NCI-H146 treated with DMSO at 0.1 percent for 48 hours (cell line): ENCODE measurements around the gene SLIT2.
A peak's percentile ranks its signal among the peaks of the same experiment; 100 is the strongest.

ENCODE experiments used
- DNase-seq: peaks from one replicate; lab custom pipeline; 2025; ENCODE audit not compliant: unreplicated experiment; lab: John Stamatoyannopoulos, UW

SLIT2 gene, protein sequence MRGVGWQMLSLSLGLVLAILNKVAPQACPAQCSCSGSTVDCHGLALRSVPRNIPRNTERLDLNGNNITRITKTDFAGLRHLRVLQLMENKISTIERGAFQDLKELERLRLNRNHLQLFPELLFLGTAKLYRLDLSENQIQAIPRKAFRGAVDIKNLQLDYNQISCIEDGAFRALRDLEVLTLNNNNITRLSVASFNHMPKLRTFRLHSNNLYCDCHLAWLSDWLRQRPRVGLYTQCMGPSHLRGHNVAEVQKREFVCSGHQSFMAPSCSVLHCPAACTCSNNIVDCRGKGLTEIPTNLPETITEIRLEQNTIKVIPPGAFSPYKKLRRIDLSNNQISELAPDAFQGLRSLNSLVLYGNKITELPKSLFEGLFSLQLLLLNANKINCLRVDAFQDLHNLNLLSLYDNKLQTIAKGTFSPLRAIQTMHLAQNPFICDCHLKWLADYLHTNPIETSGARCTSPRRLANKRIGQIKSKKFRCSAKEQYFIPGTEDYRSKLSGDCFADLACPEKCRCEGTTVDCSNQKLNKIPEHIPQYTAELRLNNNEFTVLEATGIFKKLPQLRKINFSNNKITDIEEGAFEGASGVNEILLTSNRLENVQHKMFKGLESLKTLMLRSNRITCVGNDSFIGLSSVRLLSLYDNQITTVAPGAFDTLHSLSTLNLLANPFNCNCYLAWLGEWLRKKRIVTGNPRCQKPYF (N-terminal part only)

DNA sequence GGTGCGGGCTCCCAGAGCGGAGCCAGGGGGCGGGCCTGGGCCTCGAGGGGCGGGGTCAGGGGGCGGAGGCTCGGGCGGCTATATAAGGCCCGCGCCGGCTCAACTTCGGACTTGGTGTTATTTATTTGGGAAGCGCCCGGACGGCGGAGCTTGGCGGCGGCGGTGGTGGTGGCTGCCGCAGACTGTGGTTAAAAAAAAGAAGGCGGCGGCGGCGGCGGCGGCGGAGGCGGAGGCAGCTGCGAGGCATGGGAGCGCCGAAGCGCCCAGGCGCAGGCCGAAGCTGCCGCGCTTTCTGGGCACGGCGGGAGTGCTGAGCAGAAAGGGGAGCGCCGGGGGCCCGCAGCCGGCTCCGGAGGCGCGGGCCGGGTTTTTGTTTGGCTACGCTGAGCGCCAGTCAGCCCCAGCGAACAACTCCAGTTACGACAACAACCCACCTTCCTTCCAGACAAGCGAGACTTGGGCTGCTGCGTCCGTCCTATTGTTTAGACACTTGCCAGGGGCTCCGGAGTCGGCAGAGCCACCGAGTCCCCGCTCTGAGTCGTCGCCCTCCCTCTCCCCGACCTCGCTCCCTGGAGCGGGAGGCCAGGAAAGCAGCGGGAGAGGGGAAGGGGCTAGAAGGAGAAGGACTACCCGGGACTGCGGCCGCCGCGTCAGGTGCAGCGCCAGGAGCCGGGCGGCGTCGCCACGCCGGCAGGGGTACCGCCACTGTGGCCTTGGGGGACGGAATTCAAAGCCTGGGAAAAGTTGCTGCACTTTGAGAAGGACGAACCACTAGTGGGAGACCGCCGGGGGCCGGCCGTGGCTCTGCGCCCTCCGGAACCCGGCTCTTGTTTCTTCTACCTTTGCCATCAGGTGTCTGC is at the start of gene SLIT2:
Gene SLIT2 (plus strand): TSS at position 110 of the 860 bp plus-strand sequence. CDS start 1,911 bp downstream, outside the sequence.
- DNase-seq, result peak; percentile 43

DNA sequence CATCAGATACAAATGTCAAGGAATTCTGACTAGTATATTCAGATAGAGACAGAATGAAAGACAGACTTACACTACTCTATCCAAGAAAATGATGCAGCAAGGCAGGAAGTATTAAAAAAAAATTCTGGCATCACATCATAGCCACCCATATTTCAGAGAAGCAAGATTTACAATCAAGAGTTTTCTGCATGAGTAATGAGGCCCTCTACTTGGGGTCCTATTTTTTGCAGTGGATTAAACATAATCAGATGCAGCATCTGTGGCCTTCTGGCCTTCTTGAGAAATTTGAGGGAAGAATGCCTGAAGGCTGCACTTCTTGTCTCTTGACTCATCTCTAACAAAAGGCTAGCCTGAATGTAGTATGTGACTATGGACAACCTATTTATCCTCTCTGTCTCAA is 48.2 kb upstream of the SLIT2 start:
- DNase-seq, result no peak

DNA sequence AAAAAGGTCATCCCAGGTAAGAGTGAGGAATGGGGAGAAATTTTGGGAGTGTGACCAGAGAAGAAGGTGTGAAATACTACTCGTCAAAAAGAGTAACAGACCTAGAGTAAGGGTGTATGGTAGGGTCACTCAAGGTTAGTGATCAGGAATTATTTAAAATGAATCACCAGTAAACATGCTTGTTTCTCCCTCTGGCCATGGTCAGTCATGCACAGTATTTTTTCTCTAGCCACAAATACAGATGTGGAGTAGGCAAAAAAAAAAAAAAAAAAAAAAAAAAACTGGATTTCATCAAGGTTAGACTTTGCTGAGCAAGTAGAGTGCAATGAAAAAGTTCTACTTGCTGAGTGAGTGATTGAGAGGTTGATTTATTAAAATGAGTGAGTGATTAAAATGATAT is 34.2 kb upstream of the SLIT2 start:
- no peak for DNase-seq

DNA sequence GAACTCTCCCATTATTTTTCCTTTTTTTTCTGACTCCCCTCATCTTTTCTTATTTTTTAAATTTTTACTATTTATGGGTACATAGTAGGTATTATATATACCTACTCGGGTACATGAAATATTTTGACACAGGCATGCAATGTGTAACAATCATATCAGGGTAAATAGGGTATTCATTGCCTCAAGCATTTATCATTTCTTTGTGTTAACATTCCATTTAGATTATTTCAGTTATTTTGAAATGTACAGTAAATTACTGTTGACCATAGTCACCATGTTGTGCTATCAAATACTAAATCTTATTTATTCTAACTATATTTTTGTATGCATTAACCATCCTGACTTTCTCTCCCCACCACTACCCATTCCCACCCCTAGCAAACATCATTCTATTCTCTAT is 33.8 kb upstream of the SLIT2 start:
- no peak for DNase-seq

DNA sequence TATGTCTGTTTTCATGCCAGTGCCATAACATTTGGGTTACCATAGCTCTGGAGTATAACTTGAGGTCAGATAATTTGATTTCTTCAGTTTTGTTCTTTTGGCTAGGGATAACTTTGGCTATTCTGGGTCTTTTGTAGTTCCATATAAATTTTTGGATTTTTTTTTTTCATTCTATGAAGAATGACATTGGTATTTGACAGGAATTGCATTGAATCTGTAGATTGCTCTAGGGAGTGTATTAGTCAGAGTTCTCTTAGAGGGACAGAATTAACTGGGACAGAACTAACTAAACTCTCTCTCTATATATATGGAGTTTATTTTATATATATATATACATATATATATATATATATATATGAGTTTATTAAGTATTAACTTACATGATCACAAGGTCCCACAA is 32.2 kb upstream of the SLIT2 start:
- DNase-seq, result no peak

DNA sequence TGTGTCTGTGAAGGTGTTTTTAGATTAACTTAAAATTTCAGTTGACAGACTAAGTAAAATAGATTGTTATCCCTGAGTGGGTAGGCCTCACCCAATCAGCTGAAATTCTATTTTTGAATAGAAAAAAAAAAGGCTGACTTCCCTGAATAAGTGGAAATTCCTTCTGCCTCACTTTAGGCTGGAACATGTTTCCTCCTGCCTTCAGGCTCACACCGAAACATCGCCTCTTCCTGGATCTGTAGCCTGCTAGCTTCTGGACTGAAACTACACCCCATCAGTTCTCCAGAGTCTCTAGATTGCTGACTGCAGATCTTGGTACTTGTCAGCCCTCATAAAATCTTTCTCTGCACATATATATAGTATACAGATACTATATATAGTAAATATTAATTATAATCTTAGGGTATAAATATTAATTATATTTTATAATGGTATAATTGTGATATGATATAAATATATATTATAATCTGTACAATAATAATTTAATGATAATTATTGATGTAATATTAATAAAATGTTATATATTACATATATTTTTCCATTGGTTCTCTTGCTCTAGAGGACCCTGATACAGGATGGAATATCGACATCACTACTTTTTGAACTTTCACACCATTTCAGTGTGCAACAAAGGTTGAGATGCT is 13.7 kb upstream of the SLIT2 start:
- no peak for DNase-seq

DNA sequence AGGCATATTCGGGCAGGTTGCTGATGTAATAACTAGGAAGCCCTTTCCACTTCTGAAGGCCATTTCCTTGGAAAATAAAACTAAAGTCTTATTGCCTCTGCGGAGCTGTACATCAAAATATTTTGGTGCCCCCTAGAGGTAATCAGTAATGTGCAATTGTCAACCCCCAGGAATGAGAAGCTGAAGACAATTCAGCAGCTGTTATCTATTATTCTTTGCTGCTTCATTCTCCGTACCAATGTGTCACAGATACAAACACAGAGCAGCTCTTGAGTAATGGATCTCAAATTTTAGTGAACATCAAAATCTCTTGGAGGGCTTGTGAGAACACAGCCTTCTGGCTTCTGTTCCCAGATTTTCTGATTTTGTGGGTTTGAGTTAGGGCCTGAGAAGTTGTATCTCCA is 3.5 kb upstream of the SLIT2 start:
- no peak for DNase-seq

DNA sequence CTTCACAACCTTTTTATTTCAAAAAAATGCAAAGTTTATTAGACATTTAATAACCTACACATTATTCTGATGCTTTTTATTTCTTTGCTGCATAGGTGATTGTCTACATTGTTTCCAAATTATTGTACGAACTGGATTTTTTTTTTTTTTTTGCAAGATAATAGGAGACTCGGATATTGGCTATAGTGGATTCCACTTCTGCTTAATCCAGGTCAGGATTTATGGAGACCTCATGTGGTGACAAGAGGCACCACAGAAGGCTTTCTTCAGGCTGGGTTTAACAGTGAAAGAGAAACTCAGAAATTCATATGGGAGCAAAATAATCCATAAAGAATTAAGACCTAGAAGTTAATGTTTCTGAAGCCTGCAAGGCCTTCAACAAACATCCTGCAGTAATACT is 2.4 kb upstream of the SLIT2 start:
- no peak for DNase-seq

DNA sequence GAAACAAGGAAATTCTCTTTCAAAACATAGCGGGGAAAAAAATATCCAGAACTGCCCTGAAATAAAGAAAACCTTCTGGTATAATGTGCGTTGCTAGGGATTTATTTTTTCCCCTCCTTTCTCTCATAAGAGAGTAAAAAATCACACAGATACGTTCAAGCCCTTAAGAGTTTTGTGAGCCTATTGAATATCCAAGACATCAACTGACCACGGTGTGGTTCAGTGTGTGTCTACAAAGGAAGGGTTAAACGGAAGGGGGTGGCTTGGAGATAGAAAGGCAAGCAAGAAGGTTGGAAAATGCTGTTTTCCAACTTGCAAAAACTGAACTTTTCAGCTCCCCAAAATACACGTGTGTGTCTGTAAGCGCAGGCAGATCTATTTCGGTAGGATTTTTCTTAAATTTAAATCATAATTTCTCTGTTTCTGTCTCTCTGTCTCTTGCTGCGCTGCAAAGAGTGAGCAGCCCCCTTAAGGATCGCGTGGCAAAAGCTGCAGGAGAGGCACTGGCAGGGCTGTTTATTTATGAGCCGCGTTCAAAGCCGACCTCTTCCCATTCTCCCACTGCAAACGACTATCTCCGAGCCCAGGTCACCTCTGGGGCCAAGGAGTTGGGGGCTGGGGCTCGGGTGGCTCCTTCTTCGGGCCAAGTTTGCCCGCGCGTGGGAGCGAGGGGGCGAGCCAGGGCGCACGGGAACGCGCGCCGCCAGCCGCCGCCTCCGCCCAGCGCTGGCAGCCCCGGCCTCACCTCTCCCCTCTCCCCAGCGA is 492 bp upstream of the SLIT2 start:
- DNase-seq, result no peak

DNA sequence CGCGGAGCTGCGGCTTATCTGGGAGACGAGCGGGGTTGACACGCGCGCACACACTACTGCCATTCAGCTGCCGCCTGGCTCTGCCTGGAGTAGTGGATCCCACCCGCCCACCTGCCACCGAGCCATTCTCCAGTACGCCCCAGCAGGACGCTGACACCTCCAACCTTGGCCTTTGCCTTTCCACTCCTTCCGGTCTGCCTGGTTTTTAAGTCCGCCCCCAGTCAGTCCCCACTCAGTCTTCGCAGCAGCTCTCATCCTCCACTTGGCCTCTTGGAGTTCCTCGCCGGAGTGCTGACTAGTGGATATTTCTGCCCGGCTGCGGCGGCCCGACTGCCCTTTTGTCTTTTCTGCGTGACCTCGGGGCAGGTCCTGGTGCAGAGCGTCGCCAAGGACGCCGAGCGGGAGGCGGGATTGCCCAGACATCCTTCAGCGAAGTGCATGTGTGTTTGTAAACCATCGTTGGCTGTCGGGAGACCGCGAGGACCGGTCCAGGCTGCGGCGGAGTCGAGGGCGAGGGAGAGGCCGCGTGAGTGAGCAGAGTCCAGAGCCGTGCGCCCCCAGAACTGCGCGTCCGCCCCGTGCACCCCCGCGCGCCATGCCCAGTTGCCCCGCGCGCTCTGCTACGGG is 1.1 kb downstream of the SLIT2 start:
- no peak for DNase-seq

DNA sequence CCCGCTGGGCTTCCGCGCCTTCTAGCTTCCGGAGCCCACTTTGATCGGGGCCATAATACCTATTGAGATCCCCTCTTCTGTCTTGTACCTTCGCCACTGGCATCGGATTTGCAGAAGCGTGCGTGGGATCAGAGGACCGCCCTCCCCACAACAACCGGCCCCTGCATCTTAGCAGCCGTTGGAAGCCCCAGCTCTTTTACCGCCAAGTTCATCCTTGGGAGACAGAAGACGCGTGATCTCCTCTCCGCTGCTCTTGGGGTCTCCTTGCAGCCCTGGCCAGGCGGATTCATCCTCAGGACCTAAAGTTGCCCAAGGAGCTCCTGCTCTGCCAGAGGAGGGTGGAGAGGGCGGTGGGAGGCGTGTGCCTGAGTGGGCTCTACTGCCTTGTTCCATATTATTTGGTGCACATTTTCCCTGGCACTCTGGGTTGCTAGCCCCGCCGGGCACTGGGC is 1.6 kb downstream of the SLIT2 start:
- DNase-seq, result no peak

DNA sequence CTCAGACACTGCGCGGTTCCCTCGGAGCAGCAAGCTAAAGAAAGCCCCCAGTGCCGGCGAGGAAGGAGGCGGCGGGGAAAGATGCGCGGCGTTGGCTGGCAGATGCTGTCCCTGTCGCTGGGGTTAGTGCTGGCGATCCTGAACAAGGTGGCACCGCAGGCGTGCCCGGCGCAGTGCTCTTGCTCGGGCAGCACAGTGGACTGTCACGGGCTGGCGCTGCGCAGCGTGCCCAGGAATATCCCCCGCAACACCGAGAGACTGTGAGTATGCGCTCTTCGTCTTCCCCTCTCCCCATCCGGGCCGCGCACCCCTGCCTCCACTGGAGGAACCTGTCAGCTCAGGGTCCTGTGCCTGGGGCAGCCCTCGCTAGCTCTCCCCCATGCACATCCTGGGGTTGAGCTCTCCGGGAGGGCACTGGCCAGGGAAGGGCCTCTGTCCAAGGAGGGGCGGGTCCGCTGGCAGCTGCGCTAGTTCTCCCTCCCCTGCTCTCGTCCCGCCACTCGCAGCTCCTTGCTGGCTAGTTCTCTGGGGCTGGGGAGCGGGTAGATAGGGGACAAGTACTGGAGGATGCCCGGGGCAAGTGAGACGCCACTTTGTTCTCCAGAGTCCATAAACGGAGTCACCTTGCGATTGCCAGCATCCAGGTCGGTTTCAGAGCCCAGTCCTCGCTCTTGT is 2.2 kb downstream of the SLIT2 start:
- no peak for DNase-seq

DNA sequence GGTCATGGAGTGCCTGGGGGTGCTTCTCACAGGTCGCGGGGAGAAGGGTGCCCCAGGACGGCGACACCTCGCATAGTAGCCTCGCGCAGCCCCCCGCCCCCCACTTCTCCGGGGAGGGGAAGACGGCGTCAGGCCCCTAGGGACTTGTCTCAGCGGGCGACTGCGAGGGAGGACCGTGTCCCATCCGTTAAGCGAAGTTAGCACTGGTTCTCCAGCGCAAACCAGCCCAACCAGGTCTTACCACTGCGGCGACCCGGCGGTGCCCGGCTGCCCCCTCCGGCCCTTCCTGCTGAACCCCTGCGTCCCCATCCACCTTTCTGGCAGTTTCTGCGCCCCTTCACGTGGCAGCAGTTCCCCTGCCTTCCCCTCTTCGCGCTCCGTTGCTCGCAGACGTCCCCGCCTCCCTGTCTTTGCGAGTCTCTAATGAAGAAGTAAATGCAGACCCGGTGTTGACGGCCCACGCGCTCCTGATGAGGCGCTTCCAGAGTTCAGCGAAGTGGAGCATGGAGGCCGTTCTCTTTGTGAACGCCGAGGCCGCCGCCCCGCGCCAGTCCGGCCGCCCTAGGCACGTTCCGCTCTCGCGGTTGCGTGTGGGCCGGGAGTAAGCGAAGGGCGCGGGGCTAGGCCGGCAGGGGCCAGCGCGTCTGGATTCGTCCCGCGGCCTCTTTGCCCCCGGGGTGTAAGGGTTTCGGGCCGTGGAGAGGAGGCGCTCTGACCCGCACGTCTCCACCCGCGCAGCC is 3.0 kb downstream of the SLIT2 start:
- no peak for DNase-seq

DNA sequence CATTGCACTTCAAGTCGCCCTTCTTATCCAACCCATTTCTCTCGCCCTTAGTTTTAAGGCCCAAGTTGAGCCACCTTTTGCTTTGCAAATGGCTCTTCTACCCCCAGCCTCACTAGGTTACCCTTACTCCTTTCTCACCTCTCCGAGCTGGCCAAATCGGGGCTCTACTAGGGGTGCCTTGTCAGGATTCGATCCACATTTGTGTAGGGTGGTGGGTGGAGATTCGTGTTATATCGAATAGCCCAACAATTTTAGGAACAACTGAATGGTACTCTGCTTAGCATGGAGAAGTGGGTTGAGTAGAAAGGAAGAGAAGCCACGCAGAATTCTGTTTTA is 3.5 kb downstream of the SLIT2 start:
- no peak for DNase-seq

DNA sequence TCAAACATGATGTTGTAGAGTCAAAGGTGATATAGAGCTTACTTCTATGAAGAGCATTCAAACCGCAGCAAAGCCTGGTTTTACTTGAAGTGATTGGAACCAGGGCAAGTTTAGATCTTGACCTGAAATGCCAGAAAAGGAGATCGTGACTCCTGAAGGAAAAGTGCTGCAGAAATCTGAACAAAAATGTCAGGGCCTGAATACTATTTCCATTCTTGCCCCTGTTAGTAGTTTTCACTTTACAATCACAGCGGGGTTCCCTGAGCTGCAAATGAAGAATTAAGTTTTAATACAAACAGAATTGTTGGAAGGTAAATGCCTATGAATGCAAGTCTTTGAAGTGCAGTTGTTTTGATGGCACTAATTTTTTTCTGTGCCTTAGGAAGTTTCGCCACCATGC is 4.1 kb downstream of the SLIT2 start:
- no peak for DNase-seq

DNA sequence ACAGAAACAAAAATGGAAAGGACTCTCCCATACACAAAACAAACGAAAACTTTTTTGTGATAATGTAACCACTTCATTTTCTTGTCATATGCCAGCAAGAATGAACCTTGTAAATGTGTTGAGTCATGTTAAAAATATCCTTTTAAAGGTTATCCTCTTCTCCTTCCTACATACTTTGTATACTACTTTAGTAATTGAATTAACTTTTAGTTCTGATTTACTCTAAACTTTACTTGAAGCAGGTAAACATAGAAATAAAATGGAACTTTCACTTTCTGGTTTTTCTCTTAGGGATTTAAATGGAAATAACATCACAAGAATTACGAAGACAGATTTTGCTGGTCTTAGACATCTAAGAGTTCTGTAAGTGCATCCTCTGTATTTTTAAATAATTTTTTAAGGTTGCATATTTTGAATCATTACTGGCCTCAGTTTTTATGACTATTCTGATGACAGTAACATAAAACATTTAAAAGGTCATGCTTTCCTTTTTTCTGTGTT is 4.7 kb downstream of the SLIT2 start:
- DNase-seq, result no peak

DNA sequence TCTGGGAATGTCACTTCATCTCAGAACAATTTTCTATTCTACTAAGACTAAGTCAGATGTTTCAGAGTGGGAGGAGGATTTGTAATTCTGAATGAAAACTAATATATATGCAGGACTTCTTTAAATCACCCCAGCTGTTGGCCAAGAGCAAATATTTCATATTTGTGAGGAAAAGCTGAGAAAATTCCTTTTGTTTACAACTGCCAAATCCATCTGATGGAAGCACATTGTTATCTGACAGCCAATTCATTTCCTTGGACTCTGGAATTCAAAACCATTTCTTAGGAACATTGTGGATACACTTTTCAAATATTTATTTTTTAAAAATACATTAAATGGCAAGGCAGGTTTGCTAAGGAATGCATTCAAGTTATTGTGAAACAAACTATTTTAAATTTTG is 8.0 kb downstream of the SLIT2 start:
- no peak for DNase-seq

DNA sequence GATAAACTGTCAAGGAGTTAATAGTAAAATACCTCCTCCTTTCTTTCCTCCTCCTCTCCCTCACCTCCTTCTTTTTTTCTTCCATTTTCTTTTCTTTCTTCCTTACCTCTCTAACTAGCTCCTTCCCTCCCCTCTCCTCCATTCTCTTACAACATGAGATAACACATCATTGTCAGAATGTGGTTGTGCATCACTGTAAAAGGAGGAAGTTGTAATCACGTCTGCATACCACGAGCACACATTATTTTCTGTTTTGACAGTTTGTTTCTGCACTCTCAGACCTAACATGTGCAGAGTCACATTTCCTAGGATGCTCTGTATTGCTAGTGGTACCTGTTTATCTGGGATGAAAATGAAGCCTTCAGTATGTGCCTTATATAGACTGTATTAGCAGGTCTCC is 9.1 kb downstream of the SLIT2 start:
- no peak for DNase-seq

DNA sequence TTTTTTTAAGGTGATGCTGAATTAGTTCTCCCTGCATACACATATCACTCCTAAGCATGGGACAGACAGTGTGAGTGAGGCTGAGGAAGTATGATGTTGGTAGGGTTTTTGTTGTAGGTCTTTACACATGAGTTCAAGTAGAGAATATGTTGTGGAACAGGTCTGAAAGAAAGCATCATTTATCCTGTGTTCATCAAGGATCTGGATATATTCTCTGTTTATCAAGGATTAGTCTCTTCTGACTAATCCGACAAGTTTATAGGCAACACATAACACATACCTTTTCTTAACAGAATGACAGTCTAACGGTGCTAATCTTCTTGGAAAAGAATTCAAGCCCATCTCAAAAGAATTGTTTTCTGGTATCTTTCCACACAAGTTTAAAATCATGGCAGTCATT is 10.5 kb downstream of the SLIT2 start:
- no peak for DNase-seq
